ENCODE measurements around the gene ATP9A.

- TF ChIP-seq POLR2AphosphoS5 (IDR thresholded peaks at IDR 0.05; ENCODE audit: borderline replicate concordance, low read depth, low read length) (no peak), EZH2 (IDR thresholded peaks at IDR 0.05) (no peak)
Observed at GRCh38 chr20:51696304-51697071, 71.7 kb downstream of the ATP9A start.

All from SK-N-MC (cell line).